Glutamatergic neuron (in vitro differentiated cells): ENCODE measurements around the gene XRCC2. TPM values are rescaled to one million over a fixed set of nuclear protein-coding genes. Genes with fewer than 3 reads are reported as not detected.

Experiments used
- DNase-seq: peaks from one replicate; pipeline ENCODE4 v3.0.0; 2022
- H3K27ac Mint-ChIP-seq: one replicate; pipeline ENCODE4 v1.8.0; 2020; ENCODE audit warnings: mild to moderate bottlenecking, mixed read lengths, inconsistent platforms; ENCODE audit not compliant: unreplicated experiment
- H3K27me3 Mint-ChIP-seq: one replicate; pipeline ENCODE4 v1.8.0; 2020; ENCODE audit warnings: mild to moderate bottlenecking, moderate library complexity, mixed read lengths, inconsistent platforms; ENCODE audit not compliant: unreplicated experiment
- H3K36me3 Mint-ChIP-seq: one replicate; pipeline ENCODE4 v1.8.0; 2020; ENCODE audit warnings: mild to moderate bottlenecking, mixed read lengths, inconsistent platforms; ENCODE audit not compliant: unreplicated experiment
- H3K4me1 Mint-ChIP-seq: one replicate; pipeline ENCODE4 v1.8.0; 2020; ENCODE audit warnings: mild to moderate bottlenecking, low read depth, mixed read lengths, inconsistent platforms; ENCODE audit not compliant: unreplicated experiment
- H3K4me3 Mint-ChIP-seq: one replicate; pipeline ENCODE4 v1.8.0; 2020; ENCODE audit warnings: mild to moderate bottlenecking, mixed read lengths, inconsistent platforms; ENCODE audit not compliant: unreplicated experiment
- H3K9me3 Mint-ChIP-seq: one replicate; pipeline ENCODE4 v1.8.0; 2020; ENCODE audit warnings: mild to moderate bottlenecking, moderate library complexity, mixed read lengths, inconsistent platforms; ENCODE audit not compliant: unreplicated experiment
- total RNA-seq: library from RNA; stranded (reverse); fragmentation: NEBNext Ultra II Directional; extraction: Animal tissue kit (Norgen Biotek cat#: 25700); gene quantifications from one replicate; pipeline ENCODE4 v1.2.1, GENCODE V29; 2021; ENCODE audit not compliant: unreplicated experiment
- TF ChIP-seq, protein P1 (sequence below): fragments of 200-600 bp; sonication (generic); IDR thresholded peaks from one replicate; pipeline ENCODE4 v1.5.0; 2021; ENCODE audit not compliant: partially characterized antibody, unreplicated experiment

Gene XRCC2
- total RNA-seq, 1 donor from 2014 or later = 3.0 TPM

- H3K9me3 Mint-ChIP-seq = peaks cover 2% of the 10 kb centered on the region
- no peak overlapping the region for H3K27ac Mint-ChIP-seq
- TF ChIP-seq, protein P1, sequence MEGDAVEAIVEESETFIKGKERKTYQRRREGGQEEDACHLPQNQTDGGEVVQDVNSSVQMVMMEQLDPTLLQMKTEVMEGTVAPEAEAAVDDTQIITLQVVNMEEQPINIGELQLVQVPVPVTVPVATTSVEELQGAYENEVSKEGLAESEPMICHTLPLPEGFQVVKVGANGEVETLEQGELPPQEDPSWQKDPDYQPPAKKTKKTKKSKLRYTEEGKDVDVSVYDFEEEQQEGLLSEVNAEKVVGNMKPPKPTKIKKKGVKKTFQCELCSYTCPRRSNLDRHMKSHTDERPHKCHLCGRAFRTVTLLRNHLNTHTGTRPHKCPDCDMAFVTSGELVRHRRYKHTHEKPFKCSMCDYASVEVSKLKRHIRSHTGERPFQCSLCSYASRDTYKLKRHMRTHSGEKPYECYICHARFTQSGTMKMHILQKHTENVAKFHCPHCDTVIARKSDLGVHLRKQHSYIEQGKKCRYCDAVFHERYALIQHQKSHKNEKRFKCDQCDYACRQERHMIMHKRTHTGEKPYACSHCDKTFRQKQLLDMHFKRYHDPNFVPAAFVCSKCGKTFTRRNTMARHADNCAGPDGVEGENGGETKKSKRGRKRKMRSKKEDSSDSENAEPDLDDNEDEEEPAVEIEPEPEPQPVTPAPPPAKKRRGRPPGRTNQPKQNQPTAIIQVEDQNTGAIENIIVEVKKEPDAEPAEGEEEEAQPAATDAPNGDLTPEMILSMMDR = no peak
- DNase-seq = no peak
- no peak overlapping the region for H3K4me3 Mint-ChIP-seq
- no peaks in the 10 kb centered on the region for H3K36me3 Mint-ChIP-seq
- H3K4me1 Mint-ChIP-seq = peaks cover 4% of the 10 kb centered on the region
- H3K27me3 Mint-ChIP-seq = peaks cover 4% of the 10 kb centered on the region
Measured at GRCh38 chr7:152677808-152678670, 2.1 kb upstream of the XRCC2 start.

DNA sequence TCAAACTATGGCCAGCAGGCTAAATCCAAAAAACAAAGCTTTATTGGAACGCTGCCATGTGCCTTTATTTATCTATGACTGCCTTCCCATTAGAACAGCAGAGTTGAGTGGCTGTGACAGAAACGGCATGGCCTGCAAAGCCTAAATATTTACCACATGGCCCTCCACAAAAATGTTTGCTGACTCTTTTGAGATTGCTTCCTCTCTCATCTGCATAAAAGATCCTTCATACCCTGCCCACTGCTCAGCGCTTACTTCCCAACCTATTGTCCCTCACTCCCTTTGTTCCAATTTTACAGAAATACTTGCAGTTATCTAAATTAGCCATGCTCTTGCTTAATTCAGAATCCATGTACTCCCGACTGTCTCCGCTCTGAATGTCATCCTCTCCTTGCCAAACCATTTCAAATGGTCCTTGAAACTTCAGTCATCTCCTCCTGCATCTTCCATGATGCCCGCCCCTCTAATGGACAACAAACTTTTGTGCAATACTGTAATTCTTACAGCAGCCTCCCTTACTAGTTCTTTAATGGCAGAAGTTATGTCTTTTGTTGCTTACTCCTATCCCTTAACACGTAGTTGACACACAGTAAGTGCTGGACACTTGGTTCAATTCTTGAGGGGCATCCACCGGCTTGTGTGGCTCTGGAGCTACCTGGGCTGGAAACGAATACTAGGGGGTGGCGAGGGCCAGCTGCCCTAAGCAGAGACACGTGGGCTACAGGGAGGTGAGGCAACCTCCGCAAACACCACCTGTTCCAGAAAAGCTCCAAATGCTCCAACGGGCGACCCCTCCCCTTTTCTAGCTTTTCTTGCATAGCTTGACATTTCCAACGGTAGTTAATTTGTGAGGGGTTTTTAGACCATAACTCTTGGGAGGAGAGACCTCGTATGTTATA lies 832 bp downstream of the XRCC2 start:
- no peak for DNase-seq

GRCh38 chr7:152673897-152674296 lies 2.0 kb downstream of the XRCC2 start:
- DNase-seq = no peak
- Mint-ChIP-seq H3K27me3 (peaks cover 4% of the 10 kb centered on the region), H3K4me1 (peaks cover 4% of the 10 kb centered on the region), H3K4me3 (no peak overlapping the region), H3K27ac (no peak overlapping the region), H3K36me3 (no peaks in the 10 kb centered on the region), H3K9me3 (peaks cover 2% of the 10 kb centered on the region)
- TF ChIP-seq, protein P1 = no peak

More for the DNA sequence above, 832 bp downstream of the XRCC2 start:
- H3K4me1 Mint-ChIP-seq = peaks cover 4% of the 10 kb centered on the region
- H3K36me3 Mint-ChIP-seq = no peaks in the 10 kb centered on the region
- peak overlapping the region; percentile 16 for H3K27ac Mint-ChIP-seq
- peak overlapping the region; percentile 100 for H3K4me3 Mint-ChIP-seq
- peaks cover 4% of the 10 kb centered on the region for H3K27me3 Mint-ChIP-seq
- TF ChIP-seq, protein P1 = no peak
- peaks cover 2% of the 10 kb centered on the region for H3K9me3 Mint-ChIP-seq

- DNase-seq = no peak
- H3K9me3 Mint-ChIP-seq = peaks cover 2% of the 10 kb centered on the region
- no peak overlapping the region for H3K4me3 Mint-ChIP-seq
- TF ChIP-seq, protein P1 = no peak
- peaks cover 4% of the 10 kb centered on the region for H3K4me1 Mint-ChIP-seq
- no peak overlapping the region for H3K27ac Mint-ChIP-seq
- H3K27me3 Mint-ChIP-seq = peaks cover 4% of the 10 kb centered on the region
- H3K36me3 Mint-ChIP-seq = no peaks in the 10 kb centered on the region
Measured at GRCh38 chr7:152672626-152673025, 3.3 kb downstream of the XRCC2 start.
